T-helper 9 cell (primary cell): ENCODE measurements around the gene KLHL12.

ENCODE experiments used
- DNase-seq: peaks from one replicate; pipeline ENCODE4 v3.0.0-alpha.2; 2020

Gene KLHL12

DNA sequence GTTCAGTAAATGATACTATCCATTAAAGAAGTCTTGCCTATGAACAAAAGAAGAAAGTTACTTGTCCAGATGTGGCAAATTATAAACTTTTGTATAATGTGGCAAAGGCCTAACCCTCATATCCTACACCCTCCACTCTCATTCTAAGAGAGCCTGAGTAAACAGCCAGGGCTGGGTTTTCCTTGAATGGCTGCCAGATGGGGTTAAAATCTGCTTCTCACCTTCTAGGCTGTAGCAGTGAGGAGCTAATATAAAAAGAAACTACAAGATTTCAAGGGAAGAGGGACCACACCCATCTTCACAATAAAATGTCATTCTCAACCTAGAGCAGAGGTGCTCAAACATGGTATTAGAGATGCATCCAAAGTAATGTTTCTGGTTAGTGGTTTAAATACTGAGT lies 47.0 kb downstream of the KLHL12 start:
- no peak for DNase-seq

- no peak for DNase-seq
Measured at GRCh38 chr1:202879128-202879527, 47.9 kb downstream of the KLHL12 start.

DNA sequence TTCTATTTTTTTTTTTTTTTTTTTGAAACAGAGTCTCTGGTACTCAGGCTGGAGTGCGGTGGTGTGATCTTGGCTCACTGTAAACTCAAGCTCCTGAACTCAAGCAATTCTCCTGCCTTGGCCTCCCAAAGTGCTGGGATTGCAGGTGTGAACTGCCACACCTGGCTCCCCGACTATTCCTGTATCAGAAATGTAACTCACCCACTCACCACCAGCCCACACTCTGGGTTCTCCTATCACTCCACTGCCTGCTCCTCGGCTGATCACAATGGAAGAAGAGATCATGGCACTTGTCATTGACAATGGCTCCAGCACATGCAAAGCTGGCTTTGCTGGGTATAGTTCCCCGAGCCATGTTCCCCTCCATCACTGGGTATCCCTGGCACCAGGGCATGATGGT lies 54.0 kb downstream of the KLHL12 start:
- DNase-seq = no peak

- DNase-seq = no peak
Measured at GRCh38 chr1:202871367-202871766, 55.7 kb downstream of the KLHL12 start.

- DNase-seq = no peak
Measured at GRCh38 chr1:202862679-202863560, 64.1 kb downstream of the KLHL12 start.

DNA sequence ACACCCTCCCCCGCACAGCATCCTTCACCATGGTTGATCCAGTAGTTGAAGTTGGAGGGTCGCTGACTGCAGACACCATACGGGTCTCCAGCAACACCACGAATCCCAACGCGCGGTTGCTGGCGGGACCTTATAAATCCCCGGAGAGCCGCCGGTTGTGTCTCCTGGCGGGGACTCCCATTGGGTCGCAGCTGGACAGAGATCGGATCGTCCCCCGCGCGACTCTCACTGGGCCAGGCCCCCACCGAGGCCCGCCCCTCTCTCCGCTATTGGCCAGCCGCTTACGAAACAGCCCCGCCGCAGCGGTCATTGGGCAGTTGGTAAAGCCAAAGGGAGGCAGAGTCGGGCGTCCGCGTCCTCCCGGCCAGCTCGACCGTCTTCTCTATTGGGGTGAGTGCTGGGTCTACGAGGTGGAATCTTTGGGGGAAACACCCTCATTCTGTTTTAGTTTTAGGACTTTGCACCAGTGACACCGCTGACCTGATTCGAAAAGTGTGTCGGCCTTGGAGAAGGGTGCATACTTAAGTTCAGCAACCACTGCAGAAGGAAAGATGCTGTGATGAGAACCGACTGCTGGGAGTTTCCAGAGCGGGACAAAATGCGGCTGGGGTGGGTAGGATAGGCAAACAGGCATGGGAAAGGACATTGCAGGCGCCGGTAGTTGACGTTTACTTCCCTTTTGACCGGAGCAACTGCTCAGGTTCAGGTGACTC lies 65.5 kb downstream of the KLHL12 start:
- peak; percentile 13 for DNase-seq

DNA sequence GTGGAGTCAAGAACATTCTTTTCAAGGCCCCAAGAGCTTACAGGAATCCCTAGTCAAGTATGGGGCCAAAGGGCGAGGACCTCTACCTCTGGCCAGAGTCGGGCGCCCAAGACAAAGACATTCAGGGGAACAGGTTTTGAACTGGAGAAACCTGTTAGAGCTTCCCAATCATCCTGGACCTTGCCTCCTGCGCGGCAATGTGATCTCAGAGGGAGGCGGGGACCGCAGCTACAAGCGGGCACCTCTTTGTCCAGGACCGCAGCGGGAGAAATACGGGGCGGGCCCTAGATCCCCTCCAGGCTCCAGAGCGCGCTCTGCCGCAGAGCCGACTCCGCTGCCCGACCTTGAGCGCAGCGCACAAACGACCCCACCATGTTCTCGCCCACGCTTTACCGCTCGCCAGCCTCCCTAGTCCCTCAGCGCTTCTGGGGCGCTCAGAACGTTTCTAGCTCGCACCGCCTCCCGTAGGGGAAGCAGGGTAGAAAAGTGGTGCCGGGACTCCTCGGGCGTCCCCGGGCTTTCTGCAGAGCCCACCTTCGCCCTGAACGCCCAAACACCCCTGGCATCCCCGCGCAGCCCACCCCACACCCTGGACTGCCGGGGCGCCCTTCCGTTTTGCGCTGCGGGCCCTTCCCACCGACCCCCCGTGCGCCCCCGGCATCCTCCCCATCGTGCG lies 66.2 kb downstream of the KLHL12 start:
- peak; percentile 7 for DNase-seq

GRCh38 chr1:202858789-202859414 lies 68.1 kb downstream of the KLHL12 start:
- DNase-seq = no peak

- no peak for DNase-seq
Measured at GRCh38 chr1:202858331-202858730, 68.7 kb downstream of the KLHL12 start.

DNA sequence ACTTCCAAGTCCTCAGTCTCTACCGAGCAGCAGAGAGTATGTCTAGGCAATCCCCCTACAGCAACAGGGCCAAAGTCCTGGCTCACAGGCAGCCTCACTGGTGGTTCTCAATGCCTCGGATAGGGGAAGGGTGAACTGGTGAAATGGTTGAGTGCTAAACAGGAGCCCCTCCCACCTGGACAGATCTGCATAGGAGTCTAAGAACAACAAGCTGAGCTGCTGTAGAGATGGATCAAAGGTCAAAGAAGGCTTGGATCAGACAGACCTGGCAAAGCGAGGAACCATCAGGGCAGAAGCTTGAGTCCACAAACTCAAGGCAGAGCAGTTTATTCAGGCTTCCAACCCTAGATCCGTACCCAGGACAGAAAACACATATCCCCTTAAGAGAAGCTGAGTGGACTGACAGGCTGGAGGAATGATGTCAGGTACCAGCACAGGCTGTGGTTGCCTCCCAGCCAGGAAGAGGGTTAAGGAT lies 69.9 kb downstream of the KLHL12 start:
- DNase-seq = no peak

DNA sequence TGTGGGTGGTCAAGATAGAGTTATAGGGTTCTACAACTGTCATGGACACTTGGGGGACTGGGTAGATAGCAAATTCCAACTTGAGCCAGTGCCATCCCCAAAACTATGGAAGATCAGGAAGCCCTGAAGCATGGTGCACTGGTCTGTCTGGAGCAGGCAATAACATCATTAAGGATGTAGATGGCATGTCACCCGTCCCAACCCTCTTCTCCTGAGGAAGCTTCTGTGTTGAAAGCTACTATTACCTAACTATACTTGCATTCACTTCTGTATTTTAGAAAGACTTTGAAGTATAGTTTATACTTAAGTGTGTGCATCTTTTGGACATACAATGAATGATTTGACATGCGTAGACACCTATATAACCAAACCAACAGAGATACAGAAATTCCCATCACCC lies 71.0 kb downstream of the KLHL12 start:
- no peak for DNase-seq

DNA sequence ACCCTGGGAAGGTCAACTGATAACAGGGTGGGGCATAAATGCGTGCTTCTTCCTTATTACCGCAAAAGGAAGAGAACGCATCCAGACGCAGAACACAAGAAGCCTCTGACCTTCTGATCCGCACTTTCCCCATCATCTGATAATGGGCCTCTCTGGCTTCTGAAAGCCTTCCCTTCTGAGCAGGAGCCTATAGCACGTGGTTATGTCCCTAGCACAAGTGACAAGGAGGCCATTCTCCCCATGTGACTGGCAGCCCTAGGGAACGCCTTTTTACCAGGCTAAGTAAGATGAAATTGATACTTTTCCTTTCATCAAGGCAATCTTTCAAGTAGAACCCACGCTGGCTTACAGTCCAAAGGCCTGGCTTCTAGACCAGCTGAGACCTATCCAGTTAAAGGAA lies 72.2 kb downstream of the KLHL12 start:
- no peak for DNase-seq

GRCh38 chr1:202852163-202852904 lies 74.7 kb downstream of the KLHL12 start:
- no peak for DNase-seq

DNA sequence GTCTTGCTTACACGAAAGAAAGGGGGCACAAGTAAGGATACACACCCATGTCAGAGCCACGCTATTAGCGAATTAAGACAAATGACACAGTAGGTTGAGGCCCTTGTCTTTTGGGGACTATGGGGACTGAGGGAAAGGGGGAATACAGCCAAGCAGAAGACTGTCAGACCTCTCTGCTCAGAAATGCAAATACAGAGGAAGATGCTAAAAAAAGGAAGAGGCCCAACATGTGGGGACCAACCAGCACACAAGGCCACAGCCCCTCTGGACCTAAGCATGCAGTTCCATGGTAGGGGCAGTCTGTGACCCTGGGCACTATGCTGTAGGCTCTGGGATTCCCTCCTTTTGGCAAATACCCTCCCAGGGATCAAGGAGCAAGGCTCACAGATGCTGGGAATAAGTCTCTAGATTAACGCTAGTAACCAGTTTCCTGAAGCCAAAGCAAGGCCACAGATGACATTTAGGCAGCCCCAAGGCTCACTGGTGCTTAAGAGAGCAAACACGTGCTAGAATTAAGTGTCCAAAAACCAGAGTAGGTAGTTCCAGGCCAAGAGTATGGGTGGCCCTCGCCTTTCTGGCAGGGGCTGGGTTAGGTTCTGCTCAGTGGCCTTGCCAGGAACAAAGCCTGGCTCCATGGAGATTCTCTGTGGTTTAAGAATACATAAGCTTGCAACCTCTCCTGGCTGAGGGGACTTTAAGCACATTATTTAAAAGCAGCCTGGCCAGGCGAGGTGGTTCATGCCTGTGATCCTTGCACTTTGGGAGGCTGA lies 76.3 kb downstream of the KLHL12 start:
- no peak for DNase-seq

GRCh38 chr1:202848191-202848542 lies 78.9 kb downstream of the KLHL12 start:
- DNase-seq = no peak

GRCh38 chr1:202844935-202845334 lies 82.1 kb downstream of the KLHL12 start:
- DNase-seq = no peak

DNA sequence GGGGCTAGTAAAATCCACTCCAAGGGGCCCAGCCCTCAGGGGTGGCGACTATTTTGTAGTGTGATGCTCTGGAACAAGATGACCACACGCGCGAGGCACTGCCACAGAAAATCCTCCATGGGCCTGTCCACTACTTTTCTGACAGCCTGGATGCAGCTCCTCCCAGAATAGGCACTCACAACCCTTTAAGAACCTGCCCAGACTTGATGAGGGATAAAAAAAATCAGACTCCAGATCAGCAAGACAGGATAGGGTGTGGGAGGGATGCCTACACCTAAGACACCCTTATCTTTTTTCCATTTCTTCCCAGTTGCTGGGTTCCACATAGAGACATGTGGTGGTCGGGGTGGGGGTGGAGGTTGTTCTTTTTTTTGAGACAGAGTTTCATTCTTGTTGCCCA lies 82.8 kb downstream of the KLHL12 start:
- no peak for DNase-seq

DNA sequence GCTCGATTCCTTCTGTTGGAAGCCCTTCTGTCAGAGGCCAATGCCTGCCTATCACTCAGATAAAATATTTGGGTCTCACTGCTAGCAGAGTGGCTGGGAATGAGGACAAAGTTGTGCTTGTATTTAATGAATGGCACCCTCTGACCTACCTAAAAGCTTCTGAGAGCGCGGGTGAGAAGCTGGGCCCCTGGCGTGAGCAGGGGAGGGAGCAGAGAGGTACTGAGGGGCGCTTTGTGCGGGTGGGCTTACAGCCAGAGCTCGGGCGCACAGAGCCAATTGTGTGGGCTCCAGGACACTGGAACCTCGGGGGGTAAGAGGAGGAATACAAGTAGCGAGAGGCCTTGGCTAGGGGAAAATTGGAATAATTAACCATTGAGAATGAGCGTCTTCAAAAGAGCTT lies 84.0 kb downstream of the KLHL12 start:
- no peak for DNase-seq
